GM19395 (cell line): ENCODE measurements around the gene PDXDC1.
"Not testable (repeated sequence)": the region's sequence is repeated elsewhere in the genome, so short reads cannot be mapped to it uniquely, and the experiment has no call there.

ENCODE experiments used
- ATAC-seq: cut with Tn5 transposase; IDR thresholded peaks from one replicate; pipeline ENCODE4 v1.9.1; 2021; ENCODE audit warnings: mild to moderate bottlenecking, moderate library complexity; ENCODE audit not compliant: unreplicated experiment

Gene PDXDC1

DNA sequence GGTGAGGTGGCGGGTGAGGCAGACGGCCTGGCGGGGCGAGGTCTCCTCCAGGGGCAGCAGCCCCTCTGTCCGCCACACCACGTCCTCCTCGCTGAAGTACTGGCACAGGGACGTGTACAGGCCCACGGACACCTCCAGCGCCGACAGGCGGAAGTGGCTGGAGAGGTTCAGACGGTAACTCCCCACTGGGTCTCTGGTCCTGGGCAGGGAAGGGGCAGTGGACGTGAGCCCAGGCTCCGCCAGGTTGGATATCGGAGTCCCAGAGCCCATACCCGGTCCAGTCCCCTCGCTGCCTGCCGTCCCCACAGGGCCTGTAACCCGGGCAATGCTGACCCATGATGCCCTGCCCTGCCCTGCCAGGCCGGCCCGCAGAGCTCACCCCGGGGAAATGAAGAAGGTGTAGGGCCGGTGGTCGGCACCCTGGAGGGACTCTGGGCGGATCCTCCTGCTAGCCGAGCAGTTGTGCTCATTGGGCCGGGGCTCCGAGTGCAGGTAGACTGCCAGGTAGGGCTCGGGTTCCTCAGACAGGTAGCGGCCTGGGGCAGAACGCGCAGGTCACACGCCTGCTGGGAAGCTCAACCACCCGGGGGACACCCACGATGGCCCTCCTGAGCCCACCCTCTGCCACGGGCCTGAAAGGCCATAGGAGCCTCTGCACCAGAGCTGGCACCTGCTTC lies 155.6 kb downstream of the PDXDC1 start:
- not testable (repeated sequence) for ATAC-seq

- ATAC-seq = not testable (repeated sequence)
These were observed 156.3 kb downstream of the PDXDC1 start for GRCh38 chr16:15130943-15131700.

DNA sequence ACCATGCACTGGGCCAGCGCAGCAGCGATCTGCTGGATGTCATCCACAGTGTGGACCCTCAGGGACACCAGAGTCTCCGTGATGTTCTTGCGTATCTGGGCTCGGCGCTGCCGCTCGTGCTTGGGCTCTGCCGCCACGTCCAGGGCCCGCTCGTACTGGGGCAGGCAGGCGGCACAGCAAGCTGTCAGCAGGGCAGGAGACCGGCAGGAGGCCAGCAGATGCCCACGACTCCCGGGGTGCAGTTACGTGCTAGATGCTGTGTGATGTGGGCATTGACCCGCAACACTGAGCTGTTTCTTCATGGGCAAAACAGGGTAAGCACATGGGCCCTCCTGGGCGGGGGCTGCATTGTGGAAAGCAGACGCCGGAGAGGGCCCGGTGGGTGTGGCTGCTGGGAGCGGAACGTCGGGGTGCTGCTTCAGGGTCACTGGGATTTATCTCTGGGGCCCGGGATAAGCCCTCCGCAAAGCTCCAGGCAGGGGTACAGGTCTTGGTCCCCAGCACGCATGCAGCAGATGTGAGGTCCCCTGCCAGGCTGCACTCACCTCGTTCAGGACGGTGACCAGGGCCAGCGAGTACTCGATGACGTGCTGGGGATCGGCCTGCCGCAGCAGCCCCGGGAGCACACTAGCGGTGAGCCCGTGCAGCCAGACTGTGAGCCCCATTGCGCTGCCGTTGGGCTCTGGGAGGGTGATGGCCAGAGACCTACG lies 158.0 kb downstream of the PDXDC1 start:
- not testable (repeated sequence) for ATAC-seq

GRCh38 chr16:15133554-15133953 lies 158.7 kb downstream of the PDXDC1 start:
- ATAC-seq = not testable (repeated sequence)

- not testable (repeated sequence) for ATAC-seq
These were observed 160.1 kb downstream of the PDXDC1 start for GRCh38 chr16:15134752-15135482.

DNA sequence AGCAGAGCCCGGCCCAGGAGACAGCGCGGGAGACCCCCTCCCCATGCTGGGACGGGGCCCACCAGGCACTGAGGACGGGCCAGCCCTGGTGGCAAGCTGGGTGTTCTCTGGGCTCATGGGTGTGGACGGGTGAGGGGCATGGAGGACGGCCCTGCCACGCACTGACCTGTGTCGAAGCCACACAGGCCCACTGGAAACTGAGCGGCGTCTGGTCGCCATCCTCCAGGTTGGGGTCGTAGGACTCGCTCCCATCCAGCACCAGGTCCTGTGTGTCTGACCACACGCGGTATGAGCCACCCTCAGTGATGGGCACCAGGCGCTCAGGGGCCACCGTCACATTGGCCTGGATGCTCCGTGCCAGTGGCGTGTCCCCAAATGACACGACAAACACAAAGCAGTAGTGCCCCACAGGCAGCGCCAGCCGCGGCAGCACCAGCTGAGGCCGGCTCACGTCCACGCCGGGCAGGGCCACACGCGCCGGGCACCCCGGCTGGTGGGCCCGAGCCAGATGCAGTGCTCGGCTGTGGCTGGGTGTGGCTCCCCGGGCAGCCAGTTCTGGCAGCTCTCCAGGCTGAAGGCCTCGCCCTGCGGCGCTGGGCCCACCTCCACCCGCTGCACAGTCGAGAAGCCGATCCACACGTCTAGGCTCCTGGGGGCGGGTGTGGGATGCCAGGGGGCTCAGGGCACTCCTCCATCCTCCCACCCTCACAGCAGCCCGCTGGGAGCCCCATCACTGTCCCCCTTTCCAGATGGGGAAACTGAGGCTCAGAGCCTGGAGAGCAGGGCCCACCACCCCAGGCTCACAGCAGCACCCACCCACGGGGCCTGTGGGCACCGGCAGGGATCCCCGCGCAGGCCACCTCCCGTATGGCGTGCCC lies 160.9 kb downstream of the PDXDC1 start:
- ATAC-seq = not testable (repeated sequence)

DNA sequence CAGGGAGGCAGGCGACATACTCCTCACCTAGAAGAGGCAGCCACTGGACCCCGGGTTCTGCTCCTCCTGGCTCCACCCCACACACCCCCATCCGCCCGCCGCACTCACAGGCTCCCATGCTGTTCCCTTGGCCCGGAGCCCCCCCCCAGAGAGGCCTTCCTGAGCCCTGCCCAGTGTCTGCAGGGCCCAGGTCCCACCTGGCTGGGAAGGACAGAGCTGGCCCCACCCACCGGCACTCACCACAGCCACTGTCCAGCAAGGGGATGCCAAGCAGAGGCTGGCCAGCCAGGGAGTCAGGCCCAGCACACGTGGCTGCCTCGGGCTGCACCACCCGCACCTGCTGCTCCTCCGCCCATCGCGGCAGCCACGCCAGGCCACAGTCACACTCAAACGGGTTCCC lies 162.7 kb downstream of the PDXDC1 start:
- ATAC-seq = not testable (repeated sequence)

GRCh38 chr16:15140444-15141365 lies 165.9 kb downstream of the PDXDC1 start:
- not testable (repeated sequence) for ATAC-seq

DNA sequence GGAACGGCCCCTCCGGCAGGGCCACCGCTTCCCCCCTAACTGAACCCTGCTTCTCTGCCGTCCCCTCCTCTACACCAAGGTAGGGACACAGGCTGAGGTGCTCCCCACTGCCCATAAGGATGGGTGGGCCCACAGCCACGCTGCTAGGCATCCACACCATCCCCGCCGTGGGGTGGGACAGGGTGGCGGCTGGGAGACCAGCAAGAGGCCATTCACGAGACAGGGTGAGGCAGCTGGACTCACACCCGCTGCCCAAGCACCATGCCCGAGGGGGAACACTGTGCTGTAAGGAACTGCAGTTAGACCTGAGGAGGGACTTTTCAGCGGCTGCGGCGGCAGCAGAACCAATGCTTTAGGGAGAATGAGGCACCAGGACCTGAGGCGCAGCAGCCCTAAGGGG lies 166.8 kb downstream of the PDXDC1 start:
- ATAC-seq = no peak

- ATAC-seq = not testable (repeated sequence)
These were observed 167.5 kb downstream of the PDXDC1 start for GRCh38 chr16:15142107-15142890.

DNA sequence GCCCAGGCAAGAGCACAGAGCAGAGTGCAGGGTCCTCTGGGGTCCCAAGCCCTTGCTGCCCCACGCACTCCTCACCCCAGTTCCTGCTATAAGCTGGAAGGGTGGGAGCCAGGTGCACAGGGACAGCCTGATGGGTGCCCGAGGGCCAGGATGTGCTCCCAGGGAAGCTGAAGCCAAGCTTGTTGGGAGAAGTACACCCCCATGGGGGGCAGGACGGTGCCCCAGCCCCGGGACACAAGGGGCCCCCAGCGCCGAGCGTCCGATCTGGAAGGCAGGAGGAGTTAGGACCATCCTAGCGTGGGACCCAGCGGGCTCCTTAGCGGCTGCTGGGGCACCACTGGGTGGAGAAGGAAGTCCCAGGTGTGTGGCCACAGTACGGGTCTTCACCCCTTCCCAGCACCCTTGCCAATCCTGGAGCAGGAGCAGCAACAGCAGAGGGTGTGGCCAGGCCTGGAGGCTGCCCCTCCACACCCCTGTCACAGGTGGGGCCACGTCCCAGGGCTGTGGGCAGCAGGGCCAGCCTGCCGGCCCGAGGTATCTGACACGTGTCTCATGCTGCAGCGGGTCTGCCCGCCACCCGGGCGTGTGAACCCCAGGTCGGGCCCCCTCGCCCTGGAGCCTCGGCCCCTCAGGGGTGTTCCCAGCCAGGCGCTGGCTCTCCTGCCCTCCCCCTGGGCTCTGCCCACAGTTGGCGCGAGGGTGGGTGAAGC lies 168.2 kb downstream of the PDXDC1 start:
- ATAC-seq = not testable (repeated sequence)

DNA sequence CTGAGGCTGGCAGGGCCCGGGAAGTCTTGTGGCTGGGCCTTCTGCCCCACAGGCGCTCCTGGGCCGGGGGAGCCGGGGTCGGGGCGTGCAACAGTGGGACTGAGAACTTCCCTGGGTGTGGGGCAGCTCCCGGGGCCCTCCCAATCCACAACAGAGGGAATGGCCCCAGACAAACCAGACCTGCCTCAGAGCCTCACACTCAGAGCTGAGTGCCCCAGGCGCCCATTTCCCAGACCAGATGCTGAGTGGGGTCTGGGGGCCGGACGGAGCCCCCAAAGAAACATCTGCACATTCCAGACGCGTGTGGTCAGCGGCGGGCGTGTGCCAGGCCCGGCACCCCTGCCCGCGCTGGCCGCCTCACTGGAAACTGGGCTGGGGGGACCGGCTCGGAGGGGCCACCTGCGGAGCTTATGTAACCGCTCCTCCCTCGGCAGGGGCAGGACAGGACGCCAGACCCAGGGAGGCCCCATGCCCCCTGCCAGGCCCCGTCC lies 168.8 kb downstream of the PDXDC1 start:
- not testable (repeated sequence) for ATAC-seq

DNA sequence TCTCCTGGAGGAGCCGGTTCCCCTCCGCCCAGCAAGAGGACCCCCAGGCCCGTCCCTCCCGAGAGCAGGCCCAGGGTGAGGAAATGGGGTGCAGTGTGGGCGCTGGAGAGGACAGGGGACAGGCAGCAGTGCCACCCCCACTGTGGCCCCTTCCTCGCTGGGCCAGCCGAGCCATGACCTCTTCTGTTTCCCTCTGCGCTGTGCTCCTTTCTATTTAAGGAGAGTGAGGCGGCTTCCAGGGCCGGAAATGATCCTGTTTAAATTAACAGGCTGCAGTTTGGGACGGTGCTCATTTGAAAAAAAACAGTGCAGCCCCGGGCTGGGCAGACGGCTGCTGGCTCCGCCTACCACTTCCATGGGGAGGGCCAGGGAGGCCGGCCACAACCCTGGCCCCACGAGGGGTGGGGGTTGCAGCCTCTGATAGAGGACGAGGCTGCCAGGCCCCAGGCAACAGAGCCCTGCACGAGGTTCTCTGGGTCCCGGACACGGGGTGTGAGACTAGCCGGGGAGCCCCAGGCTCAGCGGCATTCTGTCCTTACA lies 169.3 kb downstream of the PDXDC1 start:
- ATAC-seq = not testable (repeated sequence)

- not testable (repeated sequence) for ATAC-seq
These were observed 170.1 kb downstream of the PDXDC1 start for GRCh38 chr16:15144781-15145417.

GRCh38 chr16:15145418-15146263 lies 170.8 kb downstream of the PDXDC1 start:
- not testable (repeated sequence) for ATAC-seq

DNA sequence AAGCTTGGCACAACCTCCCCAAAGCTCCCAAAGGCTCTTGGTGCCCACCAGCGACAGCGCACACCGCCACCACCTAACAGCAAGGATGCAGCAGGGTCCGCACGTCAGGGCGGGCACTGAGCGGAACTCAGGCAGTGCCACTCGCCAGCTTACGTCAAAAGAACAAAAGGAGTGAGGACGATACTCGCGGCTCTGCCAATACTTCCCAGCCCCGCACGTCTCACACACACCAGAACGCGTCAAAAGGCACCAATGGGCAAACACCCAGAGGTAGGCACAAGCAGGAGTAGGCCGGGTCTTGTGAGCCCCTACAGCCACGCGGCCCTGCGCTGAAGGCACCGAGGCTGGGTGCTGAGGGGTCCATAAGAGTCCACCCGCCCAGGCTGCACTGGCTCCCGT lies 171.4 kb downstream of the PDXDC1 start:
- ATAC-seq = not testable (repeated sequence)
